Vagina (tissue), 2 donors: ENCODE results near the gene SUSD3. TPM values are rescaled to one million over a fixed set of nuclear protein-coding genes. Genes with fewer than 3 reads are reported as not detected.

Experiments
- DNase-seq, 2 donors: peaks; one replicate each; pipeline ENCODE4 v3.0.0-alpha.2; 2017; ENCODE audit errors: extremely low spot score in 2 of 2
- H3K27ac ChIP-seq: fragments of 200-600 bp; sonication (generic); one replicate; pipeline ENCODE4 v1.5.1; 2019
- H3K27me3 ChIP-seq: fragments of 200-600 bp; sonication (generic); one replicate; pipeline ENCODE4 v1.5.1; 2019
- H3K36me3 ChIP-seq, 2 donors: fragments of 200-600 bp; sonication (generic); one replicate each; pipeline ENCODE4 v1.5.1; 2017 to 2019
- H3K4me1 ChIP-seq: fragments of 200-600 bp; sonication (generic); one replicate; pipeline ENCODE4 v1.5.1; 2019
- H3K4me3 ChIP-seq, 2 donors: fragments of 200-600 bp; sonication (generic); 1 replicate in 1 of 2; 2 replicates in 1 of 2; pipeline ENCODE4 v1.5.1; 2016 to 2019
- H3K9me3 ChIP-seq: fragments of 200-600 bp; sonication (generic); one replicate; pipeline ENCODE4 v1.5.1; 2019
- POLR2A ChIP-seq, 2 donors: fragments of 450-650 bp; IDR thresholded peaks; one replicate each; pipeline ENCODE4 v1.6.1; 2017; ENCODE audit warnings: antibody characterized with exemption in 2 of 2, mild to moderate bottlenecking in 2 of 2, moderate library complexity in 2 of 2
- POLR2AphosphoS5 ChIP-seq, 2 donors: sonication (generic); formaldehyde crosslinking; IDR thresholded peaks; one replicate each; pipeline ENCODE4 v1.9.0; 2017; ENCODE audit warnings: antibody characterized with exemption in 2 of 2, mild to moderate bottlenecking in 2 of 2, low read depth in 1 of 2; ENCODE audit not compliant: insufficient read depth in 1 of 2
- intact Hi-C: fragments of 100-400 bp; cut with DNase I; formaldehyde crosslinking; loops from one replicate; pipeline ENCODE4 v1.15.1; 2023
- total RNA-seq: library from RNA; depleted of rRNA; stranded (reverse); fragments of >200 nt; gene quantifications from one replicate; pipeline ENCODE4 v1.2.3, GENCODE V29; 2016
- TF ChIP-seq, protein P1 (sequence below), 3 experiments: fragments of 450-650 bp in 2 of 3; fragments of 200-600 bp in 1 of 3; sonication (generic) in 1 of 3; IDR thresholded peaks; one replicate each; pipeline ENCODE4 v1.5.1; 2017 to 2019; ENCODE audit warnings: antibody characterized with exemption in 3 of 3, mild to moderate bottlenecking in 2 of 3, moderate library complexity in 2 of 3

SUSD3 gene
- total RNA-seq, 1 donor from 2014 or later: 25.0 TPM

GRCh38 chr9:93111371-93112115 is 53.0 kb downstream of the SUSD3 start:
- H3K9me3 ChIP-seq: no peaks in the 10 kb centered on the region
- intact Hi-C loops: no loop called here
- peaks cover 14% of the 10 kb centered on the region for H3K4me1 ChIP-seq
- DNase-seq: no peak
- no peak overlapping the region for H3K4me3 ChIP-seq
- no peaks in the 10 kb centered on the region for H3K27me3 ChIP-seq
- peaks cover 0 to 34% of the 10 kb centered on the region in 2 donors for H3K36me3 ChIP-seq
- H3K27ac ChIP-seq: no peak overlapping the region
- TF ChIP-seq POLR2A (IDR thresholded peaks at IDR 0.05) (no peak), POLR2AphosphoS5 (IDR thresholded peaks at IDR 0.05; ENCODE audit: insufficient read depth in 1 of 2, low read depth in 1 of 2) (no peak)
- TF ChIP-seq, protein P1, sequence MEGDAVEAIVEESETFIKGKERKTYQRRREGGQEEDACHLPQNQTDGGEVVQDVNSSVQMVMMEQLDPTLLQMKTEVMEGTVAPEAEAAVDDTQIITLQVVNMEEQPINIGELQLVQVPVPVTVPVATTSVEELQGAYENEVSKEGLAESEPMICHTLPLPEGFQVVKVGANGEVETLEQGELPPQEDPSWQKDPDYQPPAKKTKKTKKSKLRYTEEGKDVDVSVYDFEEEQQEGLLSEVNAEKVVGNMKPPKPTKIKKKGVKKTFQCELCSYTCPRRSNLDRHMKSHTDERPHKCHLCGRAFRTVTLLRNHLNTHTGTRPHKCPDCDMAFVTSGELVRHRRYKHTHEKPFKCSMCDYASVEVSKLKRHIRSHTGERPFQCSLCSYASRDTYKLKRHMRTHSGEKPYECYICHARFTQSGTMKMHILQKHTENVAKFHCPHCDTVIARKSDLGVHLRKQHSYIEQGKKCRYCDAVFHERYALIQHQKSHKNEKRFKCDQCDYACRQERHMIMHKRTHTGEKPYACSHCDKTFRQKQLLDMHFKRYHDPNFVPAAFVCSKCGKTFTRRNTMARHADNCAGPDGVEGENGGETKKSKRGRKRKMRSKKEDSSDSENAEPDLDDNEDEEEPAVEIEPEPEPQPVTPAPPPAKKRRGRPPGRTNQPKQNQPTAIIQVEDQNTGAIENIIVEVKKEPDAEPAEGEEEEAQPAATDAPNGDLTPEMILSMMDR (IDR thresholded peaks at IDR 0.05): no peak

DNA sequence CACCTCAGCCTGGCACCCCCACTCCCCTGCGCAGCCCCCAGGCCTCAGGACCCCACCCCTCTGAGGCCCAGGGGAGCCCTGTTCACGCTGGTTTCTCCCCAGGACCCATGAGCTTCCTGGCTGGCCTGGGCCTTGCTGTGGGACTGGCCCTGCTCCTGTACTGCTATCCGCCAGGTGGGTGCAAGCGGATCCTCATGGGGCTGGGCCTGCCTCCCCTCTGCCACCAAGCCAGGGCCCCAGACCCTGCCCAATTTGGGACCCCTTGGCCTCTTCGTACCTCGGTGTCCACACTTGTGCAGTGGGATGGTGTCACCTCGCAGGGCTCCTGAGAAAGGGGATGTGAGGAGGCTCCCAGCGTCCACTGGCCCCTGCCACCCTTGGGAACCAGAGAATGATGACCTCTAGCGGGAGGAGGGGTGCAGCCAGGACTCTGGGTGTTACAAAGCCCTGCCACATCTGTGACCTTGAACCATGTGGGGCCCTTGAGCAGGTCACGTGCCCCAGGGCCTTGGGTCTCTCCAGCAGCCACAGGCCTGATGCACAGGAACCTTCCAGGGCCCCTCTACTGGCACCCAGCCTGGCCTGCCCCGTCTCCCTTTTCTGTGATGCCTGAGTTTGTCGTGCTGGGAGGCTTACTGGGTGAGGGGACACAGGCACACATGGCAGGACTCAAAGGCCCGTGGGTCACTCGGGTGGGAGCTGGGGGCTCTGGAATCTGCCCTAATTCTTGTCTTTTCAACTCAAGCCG is 53.8 kb downstream of the SUSD3 start:
- H3K27ac ChIP-seq: no peak overlapping the region
- no peaks in the 10 kb centered on the region for H3K27me3 ChIP-seq
- no peak overlapping the region for H3K4me3 ChIP-seq
- peaks cover 0 to 34% of the 10 kb centered on the region in 2 donors for H3K36me3 ChIP-seq
- intact Hi-C loops: no loop called here
- DNase-seq: no peak
- TF ChIP-seq POLR2A (IDR thresholded peaks at IDR 0.05) (no peak), POLR2AphosphoS5 (IDR thresholded peaks at IDR 0.05; ENCODE audit: insufficient read depth in 1 of 2, low read depth in 1 of 2) (no peak)
- TF ChIP-seq, protein P1 (IDR thresholded peaks at IDR 0.05): no peak
- H3K9me3 ChIP-seq: no peaks in the 10 kb centered on the region
- peaks cover 8% of the 10 kb centered on the region for H3K4me1 ChIP-seq

DNA sequence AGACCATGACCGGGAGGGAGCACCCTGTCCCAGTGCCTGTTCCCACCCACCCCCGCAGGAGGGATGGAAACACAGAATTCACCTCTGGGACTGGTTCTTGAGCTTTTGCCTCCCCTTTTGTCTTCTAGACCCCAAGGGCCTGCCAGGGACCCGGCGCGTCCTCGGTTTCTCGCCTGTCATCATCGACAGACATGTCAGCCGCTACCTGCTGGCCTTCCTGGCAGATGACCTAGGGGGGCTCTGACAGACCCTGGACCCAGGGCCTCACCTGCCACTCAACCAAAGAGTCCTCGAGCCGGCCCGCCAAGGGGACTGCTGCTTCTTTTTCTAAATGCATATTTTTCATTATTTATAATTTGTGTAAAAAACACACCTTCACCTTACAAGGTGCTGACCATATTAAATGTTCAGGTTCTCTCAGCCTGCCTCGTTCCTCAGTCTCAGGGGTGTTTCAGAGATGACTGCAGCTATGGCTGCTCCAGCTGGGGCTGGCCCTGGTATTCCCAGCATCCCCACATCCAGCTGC is 54.4 kb downstream of the SUSD3 start:
- DNase-seq: no peak
- Histone ChIP-seq H3K4me3 (no peak overlapping the region), H3K9me3 (no peaks in the 10 kb centered on the region), H3K4me1 (peaks cover 8% of the 10 kb centered on the region), H3K27ac (no peak overlapping the region), H3K36me3 (peaks cover 0 to 34% of the 10 kb centered on the region in 2 donors), H3K27me3 (no peaks in the 10 kb centered on the region)
- intact Hi-C loops: no loop called here
- no peak for TF ChIP-seq POLR2A (IDR thresholded peaks at IDR 0.05)

GRCh38 chr9:93114169-93114983 is 55.9 kb downstream of the SUSD3 start:
- TF ChIP-seq POLR2AphosphoS5 (IDR thresholded peaks at IDR 0.05; ENCODE audit: insufficient read depth in 1 of 2, low read depth in 1 of 2) (no peak), POLR2A (IDR thresholded peaks at IDR 0.05) (no peak)
- TF ChIP-seq, protein P1 (IDR thresholded peaks at IDR 0.05): no peak
- Histone ChIP-seq H3K36me3 (peaks cover 0 to 25% of the 10 kb centered on the region in 2 donors), H3K27ac (no peak overlapping the region), H3K4me3 (no peak overlapping the region), H3K9me3 (no peaks in the 10 kb centered on the region), H3K27me3 (no peaks in the 10 kb centered on the region), H3K4me1 (peaks cover 9% of the 10 kb centered on the region)
- no peak for DNase-seq
- intact Hi-C loops: no loop called here

GRCh38 chr9:93114984-93115335 is 56.5 kb downstream of the SUSD3 start:
- Histone ChIP-seq H3K4me1 (peaks cover 15% of the 10 kb centered on the region), H3K9me3 (no peaks in the 10 kb centered on the region), H3K27ac (no peak overlapping the region), H3K27me3 (no peaks in the 10 kb centered on the region), H3K36me3 (peaks cover 0 to 25% of the 10 kb centered on the region in 2 donors), H3K4me3 (no peak overlapping the region)
- intact Hi-C loops: no loop called here
- TF ChIP-seq POLR2AphosphoS5 (IDR thresholded peaks at IDR 0.05; ENCODE audit: insufficient read depth in 1 of 2, low read depth in 1 of 2) (no peak), POLR2A (IDR thresholded peaks at IDR 0.05) (no peak)
- TF ChIP-seq, protein P1 (IDR thresholded peaks at IDR 0.05): no peak
- DNase-seq: no peak
